WTC11 (cell line): ENCODE results near the gene SLC2A6. TPM values are rescaled to one million over a fixed set of nuclear protein-coding genes. Genes with fewer than 3 reads are reported as not detected.
A peak's percentile ranks its signal among the peaks of the same experiment; 100 is the strongest.

Experiments used
- ATF1 ChIP-seq: sonication (generic); formaldehyde crosslinking; IDR thresholded peaks from 2 replicates; pipeline ENCODE4 v1.8.1; 2023; ENCODE audit warnings: mild to moderate bottlenecking, moderate library complexity, missing genetic modification reagents
- CBFB ChIP-seq: sonication (generic); formaldehyde crosslinking; IDR thresholded peaks from 2 replicates; pipeline ENCODE4 v1.8.1; 2022; ENCODE audit warnings: mild to moderate bottlenecking, low read depth, missing genetic modification reagents
- EMX1 ChIP-seq: fragments of 250-450 bp; sonication (Bioruptor Pico); IDR thresholded peaks from 2 replicates; pipeline ENCODE4 v1.8.0; 2021; ENCODE audit warnings: mild to moderate bottlenecking
- ETV6 ChIP-seq: sonication (generic); formaldehyde crosslinking; IDR thresholded peaks from 2 replicates; pipeline ENCODE4 v1.8.1; 2022; ENCODE audit warnings: mild to moderate bottlenecking, missing genetic modification reagents
- FOXP1 ChIP-seq: sonication (generic); formaldehyde crosslinking; IDR thresholded peaks from 2 replicates; pipeline ENCODE4 v1.8.0; 2022; ENCODE audit warnings: missing genetic modification reagents, mild to moderate bottlenecking, moderate library complexity, borderline replicate concordance
- JAZF1 ChIP-seq: fragments of 250-450 bp; sonication (Bioruptor Pico); IDR thresholded peaks from 2 replicates; pipeline ENCODE4 v1.9.0; 2021; ENCODE audit warnings: moderate library complexity, mild to moderate bottlenecking, inconsistent platforms
- JUN ChIP-seq: sonication (generic); formaldehyde crosslinking; IDR thresholded peaks from 2 replicates; pipeline ENCODE4 v1.8.0; 2023; ENCODE audit warnings: mild to moderate bottlenecking, missing genetic modification reagents
- MXD4 ChIP-seq: fragments of 250-450 bp; sonication (Bioruptor Pico); IDR thresholded peaks from 2 replicates; pipeline ENCODE4 v1.8.0; 2021; ENCODE audit warnings: mild to moderate bottlenecking, moderate library complexity, borderline replicate concordance
- NFATC4 ChIP-seq: fragments of 250-450 bp; sonication (Bioruptor Pico); IDR thresholded peaks from 2 replicates; pipeline ENCODE4 v1.9.0; 2021; ENCODE audit warnings: mild to moderate bottlenecking
- SMAD3 ChIP-seq: sonication (generic); formaldehyde crosslinking; IDR thresholded peaks from 2 replicates; pipeline ENCODE4 v1.8.0; 2022; ENCODE audit warnings: missing genetic modification reagents, mild to moderate bottlenecking, borderline replicate concordance
- SMAD4 ChIP-seq: sonication (generic); formaldehyde crosslinking; IDR thresholded peaks from 2 replicates; pipeline ENCODE4 v1.8.0; 2022; ENCODE audit warnings: mild to moderate bottlenecking, missing genetic modification reagents
- SOX15 ChIP-seq: fragments of 250-450 bp; sonication (Bioruptor Pico); IDR thresholded peaks from 2 replicates; pipeline ENCODE4 v1.9.0; 2021; ENCODE audit warnings: mild to moderate bottlenecking
- SP1 ChIP-seq: sonication (generic); formaldehyde crosslinking; conservative IDR thresholded peaks from 2 replicates; pipeline ENCODE4 v1.8.1; 2022; ENCODE audit warnings: missing genetic modification reagents
- TP53 ChIP-seq: sonication (generic); formaldehyde crosslinking; IDR thresholded peaks from 2 replicates; pipeline ENCODE4 v1.8.1; 2023; ENCODE audit warnings: mild to moderate bottlenecking, missing genetic modification reagents
- ZNF138 ChIP-seq: sonication (generic); formaldehyde crosslinking; conservative IDR thresholded peaks from 2 replicates; pipeline ENCODE4 v1.8.1; 2022; ENCODE audit warnings: mild to moderate bottlenecking, moderate library complexity, missing genetic modification reagents
- ZNF396 ChIP-seq: fragments of 250-450 bp; sonication (Bioruptor Pico); IDR thresholded peaks from 2 replicates; pipeline ENCODE4 v1.8.0; 2021; ENCODE audit warnings: mild to moderate bottlenecking, moderate library complexity, borderline replicate concordance
- ZNF671 ChIP-seq: fragments of 250-450 bp; sonication (Bioruptor Pico); IDR thresholded peaks from 2 replicates; pipeline ENCODE4 v1.8.0; 2021; ENCODE audit warnings: mild to moderate bottlenecking
- total RNA-seq: library from RNA; stranded (reverse); gene quantifications from 3 replicates; pipeline ENCODE4 v1.2.3, GENCODE V29; 2021
- TF ChIP-seq, protein P1 (sequence below): sonication (generic); formaldehyde crosslinking; IDR thresholded peaks from 2 replicates; pipeline ENCODE4 v1.8.1; 2023; ENCODE audit warnings: mild to moderate bottlenecking, moderate library complexity, missing genetic modification reagents
- TF ChIP-seq, protein P2 (sequence below): sonication (generic); formaldehyde crosslinking; IDR thresholded peaks from 2 replicates; pipeline ENCODE4 v1.8.0; 2022; ENCODE audit warnings: mild to moderate bottlenecking, missing genetic modification reagents
- TF ChIP-seq, protein P3 (sequence below): fragments of 250-450 bp; sonication (Bioruptor Pico); conservative IDR thresholded peaks from 2 replicates; pipeline ENCODE4 v1.9.0; 2021; ENCODE audit warnings: mild to moderate bottlenecking
- TF ChIP-seq, protein P4 (sequence below): sonication (generic); formaldehyde crosslinking; IDR thresholded peaks from 2 replicates; pipeline ENCODE4 v1.8.0; 2023; ENCODE audit warnings: missing genetic modification reagents, mild to moderate bottlenecking, borderline replicate concordance
- TF ChIP-seq, protein P5 (sequence below): fragments of 250-450 bp; sonication (Bioruptor Pico); IDR thresholded peaks from 2 replicates; pipeline ENCODE4 v1.9.0; 2021; ENCODE audit warnings: mild to moderate bottlenecking
- TF ChIP-seq, protein P6 (sequence below): fragments of 250-450 bp; sonication (Bioruptor Pico); IDR thresholded peaks from 2 replicates; pipeline ENCODE4 v1.8.0; 2021; ENCODE audit warnings: mild to moderate bottlenecking
- TF ChIP-seq, protein P7 (sequence below): sonication (generic); formaldehyde crosslinking; IDR thresholded peaks from 2 replicates; pipeline ENCODE4 v1.8.1; 2023; ENCODE audit warnings: mild to moderate bottlenecking, missing genetic modification reagents, borderline replicate concordance

SLC2A6 gene
- total RNA-seq, 1 experiment from 2014 or later: 16.6 TPM

DNA sequence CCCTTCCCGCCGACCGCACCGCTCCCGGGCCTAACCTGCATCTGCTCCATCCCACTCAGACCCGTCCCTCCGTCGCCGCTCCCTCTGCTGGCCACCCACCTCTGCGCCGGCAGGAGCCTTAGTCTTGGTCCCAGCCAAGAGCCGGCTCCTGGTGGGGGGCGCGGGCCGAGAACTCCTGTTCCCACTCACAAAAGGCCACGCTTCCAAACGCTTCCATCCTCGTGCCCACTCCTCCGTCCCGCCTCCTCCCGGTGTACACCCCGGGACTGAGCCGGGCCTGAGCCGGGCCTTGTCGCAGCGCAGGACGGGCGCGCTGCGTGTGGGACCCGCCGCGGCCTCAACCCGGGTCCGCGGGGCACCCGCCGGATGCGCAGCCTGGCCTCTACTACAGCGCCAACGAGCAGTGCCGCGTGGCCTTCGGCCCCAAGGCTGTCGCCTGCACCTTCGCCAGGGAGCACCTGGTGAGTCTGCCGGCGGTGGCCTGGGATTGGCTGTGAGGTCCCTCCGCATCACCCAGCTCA is 49.2 kb downstream of the SLC2A6 start (continued):
- TF ChIP-seq, protein P1, sequence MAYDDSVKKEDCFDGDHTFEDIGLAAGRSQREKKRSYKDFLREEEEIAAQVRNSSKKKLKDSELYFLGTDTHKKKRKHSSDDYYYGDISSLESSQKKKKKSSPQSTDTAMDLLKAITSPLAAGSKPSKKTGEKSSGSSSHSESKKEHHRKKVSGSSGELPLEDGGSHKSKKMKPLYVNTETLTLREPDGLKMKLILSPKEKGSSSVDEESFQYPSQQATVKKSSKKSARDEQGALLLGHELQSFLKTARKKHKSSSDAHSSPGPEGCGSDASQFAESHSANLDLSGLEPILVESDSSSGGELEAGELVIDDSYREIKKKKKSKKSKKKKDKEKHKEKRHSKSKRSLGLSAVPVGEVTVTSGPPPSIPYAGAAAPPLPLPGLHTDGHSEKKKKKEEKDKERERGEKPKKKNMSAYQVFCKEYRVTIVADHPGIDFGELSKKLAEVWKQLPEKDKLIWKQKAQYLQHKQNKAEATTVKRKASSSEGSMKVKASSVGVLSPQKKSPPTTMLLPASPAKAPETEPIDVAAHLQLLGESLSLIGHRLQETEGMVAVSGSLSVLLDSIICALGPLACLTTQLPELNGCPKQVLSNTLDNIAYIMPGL (CRISPR knock-in tag): peak; percentile 92
- TF ChIP-seq JUN (0 out of 2 replicates have a peak, but pooled peaks have one; percentile 54), SP1 (CRISPR knock-in tag) (no peak; the same call in 1 of the 2 replicates), ZNF396 (CRISPR knock-in tag) (no peak), ETV6 (CRISPR knock-in tag) (no peak; the same call in 1 of the 2 replicates), CBFB (CRISPR knock-in tag) (no peak), NFATC4 (CRISPR knock-in tag) (no peak), TP53 (CRISPR knock-in tag) (peak; percentile 76; the same call in 1 of the 2 replicates), EMX1 (CRISPR knock-in tag) (no peak), SMAD3 (CRISPR knock-in tag) (no peak), ZNF671 (CRISPR knock-in tag) (no peak), SOX15 (CRISPR knock-in tag) (no peak), ATF1 (CRISPR knock-in tag) (no peak), JAZF1 (CRISPR knock-in tag) (no peak), FOXP1 (CRISPR knock-in tag) (peak; percentile 94), MXD4 (CRISPR knock-in tag) (no peak), ZNF138 (CRISPR knock-in tag) (no peak), SMAD4 (0 out of 2 replicates have a peak, but pooled peaks have one; percentile 22)
- TF ChIP-seq, protein P2, sequence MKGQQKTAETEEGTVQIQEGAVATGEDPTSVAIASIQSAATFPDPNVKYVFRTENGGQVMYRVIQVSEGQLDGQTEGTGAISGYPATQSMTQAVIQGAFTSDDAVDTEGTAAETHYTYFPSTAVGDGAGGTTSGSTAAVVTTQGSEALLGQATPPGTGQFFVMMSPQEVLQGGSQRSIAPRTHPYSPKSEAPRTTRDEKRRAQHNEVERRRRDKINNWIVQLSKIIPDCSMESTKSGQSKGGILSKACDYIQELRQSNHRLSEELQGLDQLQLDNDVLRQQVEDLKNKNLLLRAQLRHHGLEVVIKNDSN (CRISPR knock-in tag): no peak; the same call in 1 of the 2 replicates
- TF ChIP-seq, protein P3, sequence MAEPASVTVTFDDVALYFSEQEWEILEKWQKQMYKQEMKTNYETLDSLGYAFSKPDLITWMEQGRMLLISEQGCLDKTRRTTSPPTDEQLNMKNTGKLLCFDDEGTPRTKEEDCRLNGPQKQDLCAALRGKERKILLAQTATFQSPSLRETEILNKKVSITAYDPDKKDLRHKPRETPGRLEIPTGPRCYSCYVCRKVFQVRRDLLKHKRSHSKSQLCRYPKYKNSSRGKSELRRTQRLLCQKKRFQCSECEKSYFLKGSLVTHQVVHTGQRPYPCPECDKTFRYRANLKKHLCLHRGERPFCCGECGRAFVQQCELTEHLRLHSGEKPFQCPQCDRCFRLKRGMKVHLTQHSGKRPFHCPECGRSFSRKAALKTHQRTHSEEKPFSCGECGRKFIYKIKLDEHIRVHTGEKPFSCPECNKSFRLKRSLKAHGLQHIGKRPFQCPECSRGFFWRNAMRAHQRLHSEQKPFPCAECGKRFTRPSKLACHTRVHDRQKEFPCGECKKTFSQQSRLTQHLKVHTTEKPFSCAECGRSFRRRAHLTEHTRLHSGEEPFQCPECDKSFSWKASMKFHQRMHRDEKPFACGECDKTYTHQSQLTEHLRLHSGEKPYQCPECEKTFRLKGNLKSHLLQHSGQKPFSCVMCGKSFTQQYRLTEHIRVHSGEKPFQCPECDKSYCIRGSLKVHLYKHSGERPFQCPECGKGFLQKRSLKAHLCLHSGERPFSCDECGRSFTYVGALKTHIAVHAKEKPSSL: no peak
- TF ChIP-seq, protein P4, sequence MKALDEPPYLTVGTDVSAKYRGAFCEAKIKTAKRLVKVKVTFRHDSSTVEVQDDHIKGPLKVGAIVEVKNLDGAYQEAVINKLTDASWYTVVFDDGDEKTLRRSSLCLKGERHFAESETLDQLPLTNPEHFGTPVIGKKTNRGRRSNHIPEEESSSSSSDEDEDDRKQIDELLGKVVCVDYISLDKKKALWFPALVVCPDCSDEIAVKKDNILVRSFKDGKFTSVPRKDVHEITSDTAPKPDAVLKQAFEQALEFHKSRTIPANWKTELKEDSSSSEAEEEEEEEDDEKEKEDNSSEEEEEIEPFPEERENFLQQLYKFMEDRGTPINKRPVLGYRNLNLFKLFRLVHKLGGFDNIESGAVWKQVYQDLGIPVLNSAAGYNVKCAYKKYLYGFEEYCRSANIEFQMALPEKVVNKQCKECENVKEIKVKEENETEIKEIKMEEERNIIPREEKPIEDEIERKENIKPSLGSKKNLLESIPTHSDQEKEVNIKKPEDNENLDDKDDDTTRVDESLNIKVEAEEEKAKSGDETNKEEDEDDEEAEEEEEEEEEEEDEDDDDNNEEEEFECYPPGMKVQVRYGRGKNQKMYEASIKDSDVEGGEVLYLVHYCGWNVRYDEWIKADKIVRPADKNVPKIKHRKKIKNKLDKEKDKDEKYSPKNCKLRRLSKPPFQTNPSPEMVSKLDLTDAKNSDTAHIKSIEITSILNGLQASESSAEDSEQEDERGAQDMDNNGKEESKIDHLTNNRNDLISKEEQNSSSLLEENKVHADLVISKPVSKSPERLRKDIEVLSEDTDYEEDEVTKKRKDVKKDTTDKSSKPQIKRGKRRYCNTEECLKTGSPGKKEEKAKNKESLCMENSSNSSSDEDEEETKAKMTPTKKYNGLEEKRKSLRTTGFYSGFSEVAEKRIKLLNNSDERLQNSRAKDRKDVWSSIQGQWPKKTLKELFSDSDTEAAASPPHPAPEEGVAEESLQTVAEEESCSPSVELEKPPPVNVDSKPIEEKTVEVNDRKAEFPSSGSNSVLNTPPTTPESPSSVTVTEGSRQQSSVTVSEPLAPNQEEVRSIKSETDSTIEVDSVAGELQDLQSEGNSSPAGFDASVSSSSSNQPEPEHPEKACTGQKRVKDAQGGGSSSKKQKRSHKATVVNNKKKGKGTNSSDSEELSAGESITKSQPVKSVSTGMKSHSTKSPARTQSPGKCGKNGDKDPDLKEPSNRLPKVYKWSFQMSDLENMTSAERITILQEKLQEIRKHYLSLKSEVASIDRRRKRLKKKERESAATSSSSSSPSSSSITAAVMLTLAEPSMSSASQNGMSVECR (CRISPR knock-in tag): peak; percentile 33; the same call in 1 of the 2 replicates
- TF ChIP-seq, protein P5, sequence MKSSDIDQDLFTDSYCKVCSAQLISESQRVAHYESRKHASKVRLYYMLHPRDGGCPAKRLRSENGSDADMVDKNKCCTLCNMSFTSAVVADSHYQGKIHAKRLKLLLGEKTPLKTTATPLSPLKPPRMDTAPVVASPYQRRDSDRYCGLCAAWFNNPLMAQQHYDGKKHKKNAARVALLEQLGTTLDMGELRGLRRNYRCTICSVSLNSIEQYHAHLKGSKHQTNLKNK: no peak
- TF ChIP-seq, protein P6, sequence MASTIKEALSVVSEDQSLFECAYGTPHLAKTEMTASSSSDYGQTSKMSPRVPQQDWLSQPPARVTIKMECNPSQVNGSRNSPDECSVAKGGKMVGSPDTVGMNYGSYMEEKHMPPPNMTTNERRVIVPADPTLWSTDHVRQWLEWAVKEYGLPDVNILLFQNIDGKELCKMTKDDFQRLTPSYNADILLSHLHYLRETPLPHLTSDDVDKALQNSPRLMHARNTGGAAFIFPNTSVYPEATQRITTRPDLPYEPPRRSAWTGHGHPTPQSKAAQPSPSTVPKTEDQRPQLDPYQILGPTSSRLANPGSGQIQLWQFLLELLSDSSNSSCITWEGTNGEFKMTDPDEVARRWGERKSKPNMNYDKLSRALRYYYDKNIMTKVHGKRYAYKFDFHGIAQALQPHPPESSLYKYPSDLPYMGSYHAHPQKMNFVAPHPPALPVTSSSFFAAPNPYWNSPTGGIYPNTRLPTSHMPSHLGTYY (CRISPR knock-in tag): peak; percentile 46; the same call in 1 of the 2 replicates
- TF ChIP-seq, protein P7, sequence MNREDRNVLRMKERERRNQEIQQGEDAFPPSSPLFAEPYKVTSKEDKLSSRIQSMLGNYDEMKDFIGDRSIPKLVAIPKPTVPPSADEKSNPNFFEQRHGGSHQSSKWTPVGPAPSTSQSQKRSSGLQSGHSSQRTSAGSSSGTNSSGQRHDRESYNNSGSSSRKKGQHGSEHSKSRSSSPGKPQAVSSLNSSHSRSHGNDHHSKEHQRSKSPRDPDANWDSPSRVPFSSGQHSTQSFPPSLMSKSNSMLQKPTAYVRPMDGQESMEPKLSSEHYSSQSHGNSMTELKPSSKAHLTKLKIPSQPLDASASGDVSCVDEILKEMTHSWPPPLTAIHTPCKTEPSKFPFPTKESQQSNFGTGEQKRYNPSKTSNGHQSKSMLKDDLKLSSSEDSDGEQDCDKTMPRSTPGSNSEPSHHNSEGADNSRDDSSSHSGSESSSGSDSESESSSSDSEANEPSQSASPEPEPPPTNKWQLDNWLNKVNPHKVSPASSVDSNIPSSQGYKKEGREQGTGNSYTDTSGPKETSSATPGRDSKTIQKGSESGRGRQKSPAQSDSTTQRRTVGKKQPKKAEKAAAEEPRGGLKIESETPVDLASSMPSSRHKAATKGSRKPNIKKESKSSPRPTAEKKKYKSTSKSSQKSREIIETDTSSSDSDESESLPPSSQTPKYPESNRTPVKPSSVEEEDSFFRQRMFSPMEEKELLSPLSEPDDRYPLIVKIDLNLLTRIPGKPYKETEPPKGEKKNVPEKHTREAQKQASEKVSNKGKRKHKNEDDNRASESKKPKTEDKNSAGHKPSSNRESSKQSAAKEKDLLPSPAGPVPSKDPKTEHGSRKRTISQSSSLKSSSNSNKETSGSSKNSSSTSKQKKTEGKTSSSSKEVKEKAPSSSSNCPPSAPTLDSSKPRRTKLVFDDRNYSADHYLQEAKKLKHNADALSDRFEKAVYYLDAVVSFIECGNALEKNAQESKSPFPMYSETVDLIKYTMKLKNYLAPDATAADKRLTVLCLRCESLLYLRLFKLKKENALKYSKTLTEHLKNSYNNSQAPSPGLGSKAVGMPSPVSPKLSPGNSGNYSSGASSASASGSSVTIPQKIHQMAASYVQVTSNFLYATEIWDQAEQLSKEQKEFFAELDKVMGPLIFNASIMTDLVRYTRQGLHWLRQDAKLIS (CRISPR knock-in tag): no peak
